T follicular helper cell (primary cell): ENCODE results near the gene RNPEP.
"Not testable (repeated sequence)": the region's sequence is repeated elsewhere in the genome, so short reads cannot be mapped to it uniquely, and the experiment has no call there.

Experiments
- DNase-seq: peaks from one replicate; pipeline ENCODE4 v3.0.0-alpha.2; 2020; ENCODE audit warnings: low read depth
- total RNA-seq, 2 experiments: gene quantifications; one replicate each; lab custom pipeline; 2026; lab: John Stamatoyannopoulos, UW

The RNPEP gene
- total RNA-seq: 14.2 to 27.8 reads per million in 2 experiments

GRCh38 chr1:201982623-201983379, at the start of gene RNPEP:
Gene RNPEP, plus strand, starts transcription at chr1:201982648. Its CDS starts 19 bp downstream, at chr1:201982667.
- peak; percentile 37 for DNase-seq

GRCh38 chr1:201933840-201934430, 48.5 kb upstream of the RNPEP start:
- DNase-seq: no peak

- no peak for DNase-seq
Measured at GRCh38 chr1:201937624-201938213, 44.7 kb upstream of the RNPEP start.

GRCh38 chr1:201938440-201939035, 43.9 kb upstream of the RNPEP start:
- no peak for DNase-seq

- no peak for DNase-seq
Measured at GRCh38 chr1:201939148-201939547, 43.3 kb upstream of the RNPEP start.

GRCh38 chr1:201939574-201939973, 42.9 kb upstream of the RNPEP start:
- no peak for DNase-seq

- DNase-seq: not testable (repeated sequence)
Measured at GRCh38 chr1:201940316-201940715, 42.1 kb upstream of the RNPEP start.

GRCh38 chr1:201941420-201942128, 40.9 kb upstream of the RNPEP start:
- DNase-seq: no peak

GRCh38 chr1:201942129-201942495, 40.3 kb upstream of the RNPEP start:
- no peak for DNase-seq

GRCh38 chr1:201944002-201944401, 38.4 kb upstream of the RNPEP start:
- no peak for DNase-seq

GRCh38 chr1:201944639-201945038, 37.8 kb upstream of the RNPEP start:
- DNase-seq: no peak

GRCh38 chr1:201945157-201945556, 37.3 kb upstream of the RNPEP start:
- no peak for DNase-seq

- no peak for DNase-seq
Measured at GRCh38 chr1:201945863-201946223, 36.6 kb upstream of the RNPEP start.

GRCh38 chr1:201946224-201946908, 36.1 kb upstream of the RNPEP start, which contains the start of gene LMOD1:
Gene LMOD1, minus strand, starts transcription at chr1:201946548. Its CDS starts 208 bp downstream, at chr1:201946340.
- no peak for DNase-seq

GRCh38 chr1:201947697-201948008, 34.8 kb upstream of the RNPEP start:
- no peak for DNase-seq

- DNase-seq: no peak
Measured at GRCh38 chr1:201949491-201949890, 33.0 kb upstream of the RNPEP start.

- DNase-seq: no peak
Measured at GRCh38 chr1:201954263-201955008, 28.0 kb upstream of the RNPEP start.

GRCh38 chr1:201955009-201955728, 27.3 kb upstream of the RNPEP start, which contains the start of gene TIMM17A:
Gene TIMM17A, plus strand, starts transcription at chr1:201955503. Its CDS starts 24 bp downstream, at chr1:201955527.
- DNase-seq: peak; percentile 86

GRCh38 chr1:201955729-201956143, 26.7 kb upstream of the RNPEP start:
- no peak for DNase-seq

GRCh38 chr1:201958348-201958747, 24.1 kb upstream of the RNPEP start:
- DNase-seq: no peak
